Ishikawa (cell line): ENCODE data around the gene LMAN2L.

Experiments
- CEBPB ChIP-seq: IDR thresholded peaks from 2 replicates; pipeline ENCODE4 v1.6.1; 2012
- CREB1 ChIP-seq: IDR thresholded peaks from 2 replicates; pipeline ENCODE4 v1.6.1; 2012; ENCODE audit warnings: low read depth
- EGR1 ChIP-seq: IDR thresholded peaks from 2 replicates; pipeline ENCODE4 v1.6.1; 2012
- EP300 ChIP-seq: IDR thresholded peaks from 2 replicates; pipeline ENCODE4 v1.6.1; 2012; ENCODE audit warnings: borderline replicate concordance
- FOXM1 ChIP-seq: IDR thresholded peaks from 2 replicates; pipeline ENCODE4 v1.6.1; 2012; ENCODE audit warnings: low read depth, borderline replicate concordance
- NFIC ChIP-seq: IDR thresholded peaks from 2 replicates; pipeline ENCODE4 v1.6.1; 2012
- RAD21 ChIP-seq: IDR thresholded peaks from 2 replicates; pipeline ENCODE4 v1.6.1; 2012; ENCODE audit warnings: low read depth
- TAF1 ChIP-seq: IDR thresholded peaks from 2 replicates; pipeline ENCODE4 v1.6.1; 2012; ENCODE audit warnings: low read depth, mild to moderate bottlenecking
- TCF12 ChIP-seq: IDR thresholded peaks from 2 replicates; pipeline ENCODE4 v1.6.1; 2012; ENCODE audit warnings: low read depth
- TEAD4 ChIP-seq: IDR thresholded peaks from 2 replicates; pipeline ENCODE4 v1.6.1; 2012
- YY1 ChIP-seq: IDR thresholded peaks from 2 replicates; pipeline ENCODE4 v1.6.1; 2012; ENCODE audit warnings: low read depth
- ZBTB7A ChIP-seq: IDR thresholded peaks from 2 replicates; pipeline ENCODE4 v1.6.1; 2012; ENCODE audit warnings: low read depth
- TF ChIP-seq, protein P1 (sequence below): IDR thresholded peaks from 2 replicates; pipeline ENCODE4 v1.6.1; 2012
- TF ChIP-seq, protein P2 (sequence below): IDR thresholded peaks from 2 replicates; pipeline ENCODE4 v1.6.1; 2012; ENCODE audit warnings: low read depth, mild to moderate bottlenecking
- TF ChIP-seq, protein P3 (sequence below): IDR thresholded peaks from 2 replicates; pipeline ENCODE4 v1.6.1; 2012

The LMAN2L gene

GRCh38 chr2:96775160-96775559 lies 35.3 kb upstream of the LMAN2L start:
- TF ChIP-seq YY1 (no peak), ZBTB7A (no peak), CEBPB (no peak), TCF12 (no peak)
- TF ChIP-seq, protein P1, sequence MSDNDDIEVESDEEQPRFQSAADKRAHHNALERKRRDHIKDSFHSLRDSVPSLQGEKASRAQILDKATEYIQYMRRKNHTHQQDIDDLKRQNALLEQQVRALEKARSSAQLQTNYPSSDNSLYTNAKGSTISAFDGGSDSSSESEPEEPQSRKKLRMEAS, result no peak
- TF ChIP-seq, protein P2, sequence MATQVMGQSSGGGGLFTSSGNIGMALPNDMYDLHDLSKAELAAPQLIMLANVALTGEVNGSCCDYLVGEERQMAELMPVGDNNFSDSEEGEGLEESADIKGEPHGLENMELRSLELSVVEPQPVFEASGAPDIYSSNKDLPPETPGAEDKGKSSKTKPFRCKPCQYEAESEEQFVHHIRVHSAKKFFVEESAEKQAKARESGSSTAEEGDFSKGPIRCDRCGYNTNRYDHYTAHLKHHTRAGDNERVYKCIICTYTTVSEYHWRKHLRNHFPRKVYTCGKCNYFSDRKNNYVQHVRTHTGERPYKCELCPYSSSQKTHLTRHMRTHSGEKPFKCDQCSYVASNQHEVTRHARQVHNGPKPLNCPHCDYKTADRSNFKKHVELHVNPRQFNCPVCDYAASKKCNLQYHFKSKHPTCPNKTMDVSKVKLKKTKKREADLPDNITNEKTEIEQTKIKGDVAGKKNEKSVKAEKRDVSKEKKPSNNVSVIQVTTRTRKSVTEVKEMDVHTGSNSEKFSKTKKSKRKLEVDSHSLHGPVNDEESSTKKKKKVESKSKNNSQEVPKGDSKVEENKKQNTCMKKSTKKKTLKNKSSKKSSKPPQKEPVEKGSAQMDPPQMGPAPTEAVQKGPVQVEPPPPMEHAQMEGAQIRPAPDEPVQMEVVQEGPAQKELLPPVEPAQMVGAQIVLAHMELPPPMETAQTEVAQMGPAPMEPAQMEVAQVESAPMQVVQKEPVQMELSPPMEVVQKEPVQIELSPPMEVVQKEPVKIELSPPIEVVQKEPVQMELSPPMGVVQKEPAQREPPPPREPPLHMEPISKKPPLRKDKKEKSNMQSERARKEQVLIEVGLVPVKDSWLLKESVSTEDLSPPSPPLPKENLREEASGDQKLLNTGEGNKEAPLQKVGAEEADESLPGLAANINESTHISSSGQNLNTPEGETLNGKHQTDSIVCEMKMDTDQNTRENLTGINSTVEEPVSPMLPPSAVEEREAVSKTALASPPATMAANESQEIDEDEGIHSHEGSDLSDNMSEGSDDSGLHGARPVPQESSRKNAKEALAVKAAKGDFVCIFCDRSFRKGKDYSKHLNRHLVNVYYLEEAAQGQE, result no peak
- TF ChIP-seq, protein P3, sequence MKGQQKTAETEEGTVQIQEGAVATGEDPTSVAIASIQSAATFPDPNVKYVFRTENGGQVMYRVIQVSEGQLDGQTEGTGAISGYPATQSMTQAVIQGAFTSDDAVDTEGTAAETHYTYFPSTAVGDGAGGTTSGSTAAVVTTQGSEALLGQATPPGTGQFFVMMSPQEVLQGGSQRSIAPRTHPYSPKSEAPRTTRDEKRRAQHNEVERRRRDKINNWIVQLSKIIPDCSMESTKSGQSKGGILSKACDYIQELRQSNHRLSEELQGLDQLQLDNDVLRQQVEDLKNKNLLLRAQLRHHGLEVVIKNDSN, result no peak

DNA sequence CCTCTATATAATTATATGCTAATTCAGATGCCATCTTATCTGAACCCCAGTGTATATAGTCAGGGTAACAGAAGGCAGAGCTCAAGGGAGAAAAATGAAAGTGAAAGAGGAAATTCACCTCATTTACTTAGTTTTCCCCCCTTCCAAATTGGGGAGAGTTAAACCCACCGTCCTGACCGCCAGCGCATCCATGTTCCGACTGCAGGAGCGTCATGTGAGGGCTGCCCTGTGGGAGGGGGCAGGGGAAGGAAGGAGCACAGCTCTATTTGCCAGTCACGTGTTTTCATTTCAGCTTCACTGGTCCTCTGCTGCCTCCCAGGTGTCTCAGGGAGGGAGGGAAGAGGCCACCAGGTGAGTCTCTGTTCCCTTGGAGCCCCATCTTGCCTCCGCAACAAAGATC lies 34.1 kb upstream of the LMAN2L start:
- TF ChIP-seq, protein P3, result peak; percentile 27; the same call in 1 of the 2 replicates
- TF ChIP-seq ZBTB7A, result no peak

GRCh38 chr2:96772903-96773671 lies 33.2 kb upstream of the LMAN2L start:
- TF ChIP-seq TAF1, result no peak

GRCh38 chr2:96771796-96772618 lies 32.1 kb upstream of the LMAN2L start:
- TF ChIP-seq ZBTB7A, result no peak
- TF ChIP-seq EGR1, result peak; percentile 40; the same call in 1 of the 2 replicates
- TF ChIP-seq, protein P2, result no peak
- TF ChIP-seq, protein P3, result peak; percentile 15; the same call in 1 of the 2 replicates
- peak; percentile 37; the same call in 1 of the 2 replicates for TF ChIP-seq RAD21
- TF ChIP-seq YY1, result no peak
- no peak for TF ChIP-seq TAF1
- TF ChIP-seq CEBPB, result peak; percentile 4; the same call in 1 of the 2 replicates
- no peak for TF ChIP-seq TCF12
- TF ChIP-seq, protein P1, result no peak; the same call in 1 of the 2 replicates
- peak; percentile 44 for TF ChIP-seq TEAD4
- TF ChIP-seq EP300, result peak; percentile 43; the same call in 1 of the 2 replicates
- no peak for TF ChIP-seq FOXM1
- no peak for TF ChIP-seq CREB1
- peak; percentile 49; the same call in 1 of the 2 replicates for TF ChIP-seq NFIC

GRCh38 chr2:96770442-96771202 lies 30.8 kb upstream of the LMAN2L start:
- TF ChIP-seq, protein P1, result no peak
- TF ChIP-seq FOXM1 (no peak), CEBPB (no peak), ZBTB7A (no peak), TCF12 (no peak), EP300 (no peak), CREB1 (no peak), YY1 (no peak), TAF1 (no peak), RAD21 (no peak), TEAD4 (no peak), EGR1 (no peak), NFIC (no peak)
- TF ChIP-seq, protein P3, result no peak
- TF ChIP-seq, protein P2, result no peak
